Stimulated activated CD4-positive, alpha-beta T cell treated with anti-CD3 and anti-CD28 coated beads, Interleukin-15, amount 100 ng/mL, for 1 hour (primary cell): ENCODE results near the gene YEATS4.

Source experiments
- DNase-seq, 2 donors: peaks; one replicate each; pipeline ENCODE4 v3.0.0-alpha.2; 2020; ENCODE audit warnings: low read depth in 1 of 2, low spot score in 1 of 2

YEATS4 gene

DNA sequence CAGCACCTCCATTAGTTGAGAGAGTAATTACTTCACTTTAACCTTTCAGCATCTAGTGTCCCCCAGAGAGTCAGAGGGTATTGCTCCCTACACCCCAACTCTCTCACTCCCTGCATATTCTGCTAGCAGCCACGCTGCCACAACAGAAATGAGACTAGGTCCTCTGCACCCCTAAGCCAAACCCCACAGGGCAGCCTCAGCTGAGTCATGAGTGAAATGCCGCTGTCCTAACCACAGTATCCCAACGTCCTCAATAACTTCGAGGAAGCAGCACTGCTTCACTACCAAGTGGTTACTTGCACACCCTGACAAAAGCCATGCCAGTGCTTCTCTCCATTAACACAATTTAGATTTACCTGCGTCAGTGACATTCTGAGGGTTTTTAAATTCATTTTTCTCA, 18.2 kb upstream of the YEATS4 start:
- no peak for DNase-seq

DNA sequence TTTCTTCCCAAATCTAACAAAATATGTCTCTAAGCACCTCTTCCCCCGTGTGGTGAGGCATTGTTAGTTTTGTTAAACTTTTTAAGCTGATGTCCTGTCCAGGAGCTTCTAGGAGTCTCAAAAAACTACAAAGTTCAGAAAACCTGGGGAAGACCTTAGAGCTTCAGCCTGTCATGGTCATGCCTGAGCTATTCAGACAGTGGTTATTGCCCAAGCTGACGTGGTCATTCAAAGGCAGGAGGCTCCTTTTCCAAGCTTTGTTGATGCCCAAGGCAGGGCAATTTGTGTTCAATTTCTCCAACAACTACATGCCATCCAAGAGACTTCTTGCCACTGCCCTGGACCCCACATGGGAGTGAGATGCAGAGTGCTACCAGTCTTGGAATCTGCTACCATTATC, 17.1 kb upstream of the YEATS4 start:
- no peak for DNase-seq

DNA sequence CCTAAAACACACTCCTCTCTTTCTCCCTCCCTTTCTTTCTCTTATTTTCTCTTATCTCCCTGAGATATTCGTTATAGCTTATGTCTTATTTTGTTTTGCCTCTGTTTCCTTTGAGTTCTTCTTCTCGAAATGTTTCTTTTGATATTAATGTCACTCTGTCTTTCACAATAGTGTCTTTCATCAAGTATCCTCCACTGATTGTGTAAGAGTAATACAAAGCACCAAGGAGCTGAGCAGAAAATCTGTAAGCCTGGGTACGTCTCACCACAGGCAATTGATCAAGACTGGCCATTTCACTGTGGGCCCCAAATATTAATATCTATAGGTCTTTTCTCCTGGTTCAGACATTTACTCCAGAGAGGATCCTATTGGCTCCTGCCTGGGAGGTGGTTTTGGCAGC, 16.2 kb upstream of the YEATS4 start:
- DNase-seq = no peak

DNA sequence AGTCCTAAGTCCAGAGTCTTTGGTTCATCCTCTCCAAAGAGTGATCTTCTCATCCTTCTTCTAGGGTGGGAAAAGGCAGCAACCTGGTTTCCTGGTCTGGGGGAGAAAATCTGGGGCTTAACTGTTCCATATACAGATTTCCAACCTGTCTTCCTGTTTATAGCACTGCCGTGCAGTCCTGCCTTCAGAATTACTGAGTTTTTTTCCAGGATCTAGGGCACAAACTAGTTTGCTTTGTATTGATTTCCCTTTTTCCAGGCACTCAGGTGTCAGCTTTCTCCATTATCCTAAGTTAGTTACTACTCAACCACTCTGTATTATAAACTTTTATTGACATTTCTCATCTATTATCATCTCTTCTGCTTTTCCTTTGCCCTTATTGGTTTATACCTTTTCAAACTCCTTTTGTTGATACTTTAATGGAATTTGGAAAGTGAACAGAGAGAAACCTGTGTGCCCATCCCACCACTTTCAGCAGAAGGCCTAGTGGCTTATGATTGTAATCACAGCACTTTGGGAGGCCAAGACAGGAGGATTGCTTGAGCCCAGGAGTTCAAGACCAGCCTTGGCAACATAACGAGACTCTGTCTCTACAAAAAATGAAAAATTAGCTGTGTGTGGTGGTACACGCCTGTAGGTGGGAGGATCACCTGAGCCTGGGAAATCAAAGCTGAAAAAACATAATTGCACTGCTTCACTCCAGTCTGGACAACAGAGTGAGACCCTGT, 15.5 kb upstream of the YEATS4 start:
- no peak for DNase-seq

DNA sequence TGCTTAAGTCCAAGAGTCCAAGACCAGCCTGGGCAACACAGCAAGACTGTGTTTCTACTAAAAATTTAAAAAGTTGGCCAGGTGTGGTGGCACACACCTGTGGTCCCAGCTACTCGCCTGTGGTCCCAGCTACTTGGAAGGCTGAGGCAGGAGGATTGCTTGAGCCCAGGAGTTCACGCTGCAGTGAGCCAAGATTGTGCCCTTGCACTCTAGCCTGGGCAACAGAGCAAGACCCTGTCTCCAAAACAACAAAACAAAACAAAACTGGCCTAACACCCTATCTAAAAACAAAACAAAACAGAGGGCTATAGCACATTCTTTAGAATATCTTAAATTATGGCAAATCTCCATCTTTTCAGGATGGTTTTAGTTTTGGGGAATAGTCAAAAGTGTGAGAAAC, 14.5 kb upstream of the YEATS4 start:
- DNase-seq = no peak

DNA sequence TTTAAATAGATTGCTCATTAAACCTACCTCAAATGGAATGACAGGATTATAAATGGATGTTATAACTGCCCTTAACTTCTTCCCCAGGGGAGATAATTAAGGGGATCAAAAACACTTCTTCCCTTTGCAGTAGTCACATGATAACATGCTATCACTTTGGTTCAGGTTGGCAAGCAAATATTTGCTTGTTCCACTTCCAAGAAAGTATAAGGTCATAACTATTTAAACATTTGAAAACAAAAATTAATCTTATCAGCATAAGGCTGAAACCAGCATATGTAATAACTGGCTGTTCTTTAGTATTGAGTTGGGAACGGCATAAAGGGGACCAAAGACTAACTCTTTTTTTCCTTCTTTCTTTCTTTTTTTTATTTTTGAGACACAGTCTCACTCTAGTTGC, 13.8 kb upstream of the YEATS4 start:
- DNase-seq = no peak

DNA sequence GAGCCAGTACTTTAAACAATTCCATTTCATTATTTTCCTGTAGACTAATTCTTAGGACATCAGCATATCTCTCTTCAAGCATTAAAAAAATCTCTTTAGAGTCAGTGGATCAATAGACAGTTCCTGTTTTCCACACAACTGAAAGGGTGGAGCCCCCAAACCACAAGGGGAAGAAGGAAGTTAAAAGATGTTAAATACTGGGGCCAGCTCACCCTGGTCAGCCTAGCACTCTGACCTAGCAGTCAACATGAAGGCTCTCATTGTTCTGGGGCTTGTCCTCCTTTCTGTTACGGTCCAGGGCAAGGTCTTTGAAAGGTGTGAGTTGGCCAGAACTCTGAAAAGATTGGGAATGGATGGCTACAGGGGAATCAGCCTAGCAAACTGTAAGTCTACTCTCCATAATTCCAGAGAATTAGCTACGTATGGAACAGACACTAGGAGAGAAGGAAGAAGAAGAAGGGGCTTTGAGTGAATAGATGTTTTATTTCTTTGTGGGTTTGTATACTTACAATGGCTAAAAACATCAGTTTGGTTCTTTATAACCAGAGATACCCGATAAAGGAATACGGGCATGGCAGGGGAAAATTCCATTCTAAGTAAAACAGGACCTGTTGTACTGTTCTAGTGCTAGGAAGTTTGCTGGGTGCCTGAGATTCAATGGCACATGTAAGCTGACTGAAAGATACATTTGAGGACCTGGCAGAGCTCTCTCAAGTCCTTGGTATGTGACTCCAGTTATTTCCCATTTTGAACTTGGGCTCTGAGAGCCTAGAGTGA, 11.2 kb upstream of the YEATS4 start, which contains the start of gene LYZ:
LYZ (plus strand) TSS at position 220 of the 777 bp plus-strand sequence; CDS start at position 248, 28 bp downstream.
- DNase-seq = no peak

DNA sequence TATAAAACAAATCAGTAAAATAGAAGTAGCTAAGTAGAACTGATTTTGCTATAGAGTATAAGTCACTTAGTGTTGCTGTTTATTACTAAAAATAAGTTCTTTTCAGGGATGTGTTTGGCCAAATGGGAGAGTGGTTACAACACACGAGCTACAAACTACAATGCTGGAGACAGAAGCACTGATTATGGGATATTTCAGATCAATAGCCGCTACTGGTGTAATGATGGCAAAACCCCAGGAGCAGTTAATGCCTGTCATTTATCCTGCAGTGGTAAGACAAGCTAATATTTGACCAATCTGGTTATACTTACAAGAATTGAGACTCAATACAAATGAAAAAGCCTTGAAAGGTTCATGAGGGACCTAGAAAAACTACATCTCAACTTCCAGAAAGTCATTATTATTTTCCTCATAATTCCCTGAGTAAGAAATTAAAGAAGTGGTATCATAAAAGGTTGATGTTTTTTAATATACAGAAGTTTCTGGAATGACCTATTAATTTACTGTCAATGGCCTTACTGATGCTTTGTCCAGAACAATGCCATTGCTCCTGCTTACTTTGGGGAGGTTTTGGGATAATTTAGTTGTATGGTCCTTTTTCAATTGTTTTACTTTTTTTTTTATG, 9.4 kb upstream of the YEATS4 start:
- DNase-seq = no peak

DNA sequence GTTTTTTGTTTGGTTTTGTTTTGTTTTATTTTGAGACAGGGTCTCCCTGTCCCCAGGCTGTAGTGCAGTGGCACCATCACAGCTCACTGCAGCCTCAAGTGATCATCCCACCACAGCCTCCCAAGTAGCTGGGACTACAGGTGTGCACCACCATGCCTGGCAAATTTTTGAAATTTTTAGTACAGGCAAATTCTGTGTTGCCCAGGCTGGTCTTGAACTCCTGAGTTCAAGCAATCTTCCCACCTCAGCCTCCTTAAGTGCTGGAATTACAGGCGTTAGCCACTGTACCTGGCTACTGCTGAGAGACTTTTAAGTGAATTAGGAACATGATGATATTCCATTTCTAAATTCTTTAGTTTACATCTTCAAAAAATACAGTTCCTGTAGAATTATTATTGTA, 8.8 kb upstream of the YEATS4 start:
- no peak for DNase-seq

DNA sequence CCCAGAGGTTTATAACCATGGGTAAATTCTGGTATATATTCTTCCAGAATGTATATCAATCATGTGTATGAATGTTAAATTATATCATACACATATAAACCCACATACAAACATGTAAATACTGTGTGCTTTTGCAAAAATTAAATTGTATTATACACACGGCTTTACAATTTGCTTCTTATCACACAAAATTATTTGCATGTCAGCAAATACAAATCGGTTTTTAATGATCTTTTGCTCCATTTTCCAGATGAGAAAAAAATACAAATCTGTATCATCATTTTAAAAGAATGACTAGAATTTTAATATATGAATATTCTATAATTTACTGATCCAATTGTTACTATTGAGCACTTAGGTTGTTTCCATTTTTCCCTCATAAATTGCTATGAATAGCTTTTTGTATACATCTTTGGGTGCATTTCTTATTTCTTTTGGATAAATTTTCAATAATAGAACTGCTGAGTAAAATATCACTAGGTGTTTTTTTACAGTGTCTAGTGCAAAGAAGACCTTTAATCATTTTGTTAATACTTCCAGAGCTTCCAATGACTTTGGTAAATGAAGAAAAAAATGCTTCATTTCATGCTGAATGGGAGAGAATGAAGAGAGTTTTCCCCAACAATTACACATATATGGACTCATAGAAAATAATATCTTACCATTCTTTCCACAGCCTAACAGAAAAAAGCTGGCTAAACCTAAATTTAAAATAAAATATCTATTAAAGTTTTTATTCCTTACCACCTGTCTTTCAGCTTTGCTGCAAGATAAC, 7.9 kb upstream of the YEATS4 start:
- DNase-seq = no peak

DNA sequence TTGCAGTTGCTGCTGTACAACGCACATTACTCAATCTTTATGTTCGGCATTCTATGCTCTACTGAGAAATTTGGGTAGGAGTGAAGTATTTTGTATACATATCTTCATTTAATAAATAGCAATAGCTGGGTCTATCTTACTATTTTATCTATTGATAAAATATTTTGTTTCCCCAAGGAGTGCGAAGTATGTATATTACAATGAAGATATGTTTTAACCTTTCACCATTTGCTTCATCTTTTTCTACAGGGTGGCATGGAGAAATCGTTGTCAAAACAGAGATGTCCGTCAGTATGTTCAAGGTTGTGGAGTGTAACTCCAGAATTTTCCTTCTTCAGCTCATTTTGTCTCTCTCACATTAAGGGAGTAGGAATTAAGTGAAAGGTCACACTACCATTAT, 6.6 kb upstream of the YEATS4 start:
- no peak for DNase-seq

DNA sequence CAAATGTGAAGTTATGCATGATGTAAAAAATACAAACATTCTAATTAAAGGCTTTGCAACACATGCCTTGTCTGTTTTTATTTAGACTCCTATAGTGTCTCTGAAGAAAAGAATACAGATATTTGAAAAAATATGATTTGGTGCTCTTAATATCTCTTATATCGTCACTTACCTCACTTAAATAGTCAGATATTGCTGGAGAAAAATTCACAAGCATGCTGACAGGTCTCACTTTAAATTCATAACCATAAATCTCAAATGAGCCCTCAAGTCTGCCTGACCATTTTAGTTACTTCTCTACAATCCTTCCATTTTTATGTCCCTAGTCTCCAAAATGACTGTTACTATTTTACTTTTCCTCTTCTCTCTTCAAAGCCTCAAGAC, 5.4 kb upstream of the YEATS4 start:
- no peak for DNase-seq

DNA sequence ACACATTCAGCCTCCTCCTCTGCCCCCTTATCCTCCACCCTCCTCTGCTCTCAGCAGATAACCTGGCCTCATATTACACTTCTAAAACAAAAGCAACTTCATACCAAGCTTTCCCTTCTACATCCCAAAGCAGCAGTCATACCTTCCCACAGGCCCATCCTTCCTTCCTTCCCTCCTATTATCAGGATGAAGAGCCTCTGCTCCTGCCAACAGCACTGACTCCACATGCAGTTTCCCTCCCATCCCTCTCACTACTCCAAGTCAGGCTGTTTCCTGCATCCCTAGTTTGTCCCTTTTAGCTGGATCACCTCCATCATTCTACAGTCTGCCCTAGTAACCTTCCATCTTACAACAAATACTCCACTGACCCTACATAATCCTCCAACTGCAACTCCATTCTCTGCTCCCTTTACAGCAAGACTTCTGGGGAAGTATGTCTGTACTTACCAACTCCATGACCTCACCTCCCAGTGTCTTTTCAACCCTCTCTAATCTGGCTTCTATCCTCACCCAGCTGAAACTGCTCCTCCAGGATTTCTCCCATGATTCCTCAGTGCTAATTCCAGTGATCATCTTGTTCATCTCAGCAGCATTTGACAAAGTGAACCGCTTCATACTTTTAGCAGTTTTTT, 4.9 kb upstream of the YEATS4 start:
- DNase-seq = no peak

DNA sequence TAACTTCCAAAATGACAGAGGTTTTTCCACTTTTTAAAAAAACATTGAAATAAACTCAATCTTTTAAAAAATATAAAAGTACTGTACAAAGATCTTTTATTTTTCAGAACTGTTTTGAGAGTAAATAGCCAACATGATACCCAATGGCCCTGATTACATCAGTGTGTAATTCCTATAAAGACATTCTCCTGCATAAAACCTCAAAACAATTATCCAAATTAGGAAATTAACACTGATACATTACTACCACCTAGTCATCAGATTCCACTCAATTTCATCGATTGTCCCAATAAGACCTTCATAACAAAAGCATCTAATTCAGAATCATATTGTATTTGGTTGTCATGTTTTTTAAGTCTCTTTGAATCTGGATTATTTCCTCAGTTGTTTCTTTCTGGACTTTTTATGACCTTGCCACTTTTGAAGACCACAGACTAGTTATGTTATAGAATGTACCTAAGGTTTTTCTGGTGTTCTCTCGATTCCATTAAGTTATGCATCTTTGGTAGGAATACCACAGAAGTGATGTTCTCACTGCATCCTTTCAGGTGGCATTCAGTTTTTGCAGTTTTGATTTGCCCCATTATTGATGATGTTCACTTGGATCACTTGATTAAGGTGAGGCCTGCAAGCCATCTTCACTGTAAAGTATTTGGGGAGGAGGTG, 4.0 kb upstream of the YEATS4 start:
- no peak for DNase-seq

DNA sequence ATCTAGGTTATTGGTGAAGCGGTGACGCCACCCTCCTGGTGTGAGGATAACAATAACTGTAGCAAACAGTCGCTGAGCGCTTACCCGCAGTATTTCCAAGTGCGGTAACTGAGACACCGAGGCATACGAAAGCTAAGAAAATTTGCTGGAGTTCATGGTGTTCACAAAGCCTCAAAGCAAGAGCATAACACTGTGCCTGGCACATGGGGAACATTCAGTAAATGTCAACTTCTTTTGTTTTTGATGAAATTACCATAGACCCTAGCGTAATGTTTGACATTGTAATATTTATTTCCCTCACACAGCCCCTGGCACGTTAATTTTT, 767 bp downstream of the YEATS4 start:
- no peak for DNase-seq

DNA sequence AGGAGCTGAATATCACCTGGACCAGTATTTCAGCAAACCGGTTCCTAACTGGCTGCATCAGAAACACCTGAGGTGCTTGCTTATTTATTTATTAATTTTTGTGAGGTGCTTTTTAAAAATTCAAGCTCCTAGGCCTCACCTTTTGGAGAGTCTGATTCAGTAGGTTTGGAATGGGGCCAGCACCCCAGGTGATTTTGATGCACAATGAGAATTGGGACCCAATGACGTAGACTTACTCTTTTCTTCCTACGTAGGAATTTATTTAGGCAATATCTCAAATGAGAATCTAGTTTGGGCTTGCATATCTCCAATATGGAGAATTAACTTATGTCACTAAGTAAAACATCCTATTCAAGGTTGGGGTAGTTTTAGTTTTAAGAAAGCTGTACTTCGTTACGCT, 7.3 kb downstream of the YEATS4 start:
- no peak for DNase-seq

DNA sequence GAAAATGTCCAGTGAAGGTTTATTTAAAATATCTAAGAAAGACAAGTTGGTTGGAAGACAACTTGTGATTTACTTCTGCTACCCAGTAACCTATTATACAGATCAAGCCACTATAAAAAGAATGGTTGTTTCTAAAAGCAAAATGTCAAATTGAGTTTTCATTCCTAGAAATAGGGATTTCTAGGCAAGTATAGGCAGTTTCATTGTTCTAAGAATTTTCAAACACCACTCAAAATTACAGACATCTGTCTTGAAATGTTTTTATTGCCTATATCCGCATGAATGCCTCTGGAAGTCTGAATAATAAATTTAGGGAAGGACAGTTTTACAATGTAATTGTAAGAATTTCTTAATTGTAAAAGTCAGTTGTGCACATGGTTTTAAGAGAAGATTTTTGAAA, 8.6 kb downstream of the YEATS4 start:
- no peak for DNase-seq

DNA sequence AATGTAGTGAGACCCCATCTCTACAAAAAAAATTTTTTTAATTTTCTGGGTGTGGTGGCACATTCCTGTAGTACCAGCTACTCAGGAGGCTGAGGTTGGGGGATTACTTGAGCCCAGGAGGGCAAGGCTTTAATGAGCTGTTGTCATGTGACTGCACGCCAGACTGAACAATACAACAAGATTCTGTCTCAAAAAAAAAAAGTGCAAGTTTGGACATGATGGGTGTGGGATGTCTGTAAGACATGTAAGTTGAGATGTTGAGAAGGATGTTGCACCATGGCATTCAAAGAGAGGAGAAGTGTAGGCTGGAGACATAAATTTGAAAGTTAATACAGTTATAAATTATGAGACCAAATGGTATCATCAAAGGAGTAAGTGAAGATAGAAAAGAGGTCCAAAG, 23.5 kb downstream of the YEATS4 start:
- DNase-seq = no peak

DNA sequence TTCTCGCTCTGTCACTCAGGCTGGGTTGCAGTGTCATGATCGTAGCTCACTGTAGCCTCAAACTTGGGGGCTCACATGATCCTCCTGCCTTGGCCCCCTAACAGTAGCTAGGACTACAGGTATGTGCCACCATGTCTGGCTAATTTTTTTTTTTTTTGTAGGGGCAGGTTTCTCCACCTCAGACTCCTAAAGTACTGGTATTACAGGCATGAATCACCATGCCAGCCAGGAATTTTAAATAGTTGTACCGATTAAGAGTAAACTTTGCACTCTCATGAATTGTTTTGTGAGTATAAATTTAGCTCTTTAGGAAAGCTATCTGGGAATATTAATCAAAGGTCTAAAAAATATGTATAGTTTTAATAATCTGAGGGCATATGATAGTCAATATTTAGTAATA, 25.5 kb downstream of the YEATS4 start:
- no peak for DNase-seq

DNA sequence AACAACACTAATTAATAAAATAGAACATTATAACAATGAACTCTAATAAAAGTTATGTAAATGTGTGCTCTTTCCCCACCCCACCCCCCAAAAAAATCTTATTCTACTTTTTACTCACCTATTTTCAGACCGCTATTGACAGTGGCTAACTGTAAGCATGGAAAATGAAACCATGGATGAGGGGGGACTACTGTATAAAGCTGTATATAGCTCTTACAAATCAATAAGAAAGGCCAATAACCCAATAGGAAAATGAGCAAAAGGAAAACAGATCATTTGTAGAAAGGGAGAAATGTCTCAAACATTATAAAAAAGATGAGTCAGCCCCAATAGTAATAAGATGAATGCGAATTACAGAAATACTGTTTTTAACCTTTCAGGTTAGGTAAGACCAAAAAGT, 27.4 kb downstream of the YEATS4 start:
- no peak for DNase-seq

DNA sequence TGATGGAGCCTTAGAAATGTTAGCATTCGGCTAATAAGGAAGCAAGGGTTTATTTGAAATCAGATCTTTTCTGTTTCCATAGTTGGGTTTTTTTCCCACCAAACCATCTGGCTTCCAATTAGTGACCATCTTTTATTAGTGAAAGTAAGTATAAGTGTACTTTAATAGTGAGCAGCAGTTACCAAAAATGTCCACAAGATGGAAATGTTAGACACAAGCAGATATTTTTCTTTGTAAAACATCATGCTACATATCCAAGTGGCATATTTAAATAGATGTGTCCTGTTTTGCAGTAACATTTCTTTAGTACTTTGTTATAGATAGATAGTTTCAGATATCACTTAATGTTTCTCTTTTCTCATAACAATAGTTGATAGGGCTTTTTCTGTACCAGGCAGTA, 28.8 kb downstream of the YEATS4 start:
- DNase-seq = no peak
